Lower lobe of right lung (tissue), 2 donors: ENCODE measurements around the gene GBGT1. TPM values are rescaled to one million over a fixed set of nuclear protein-coding genes. Genes with fewer than 3 reads are reported as not detected.

ENCODE experiments used
- ATAC-seq, 2 donors: fragments of 200-7000 bp; cut with Tn5 transposase; one replicate each; pipeline ENCODE4 v1.9.1; 2020 to 2022; ENCODE audit warnings: mild to moderate bottlenecking in 2 of 2, moderate library complexity in 2 of 2
- DNase-seq: peaks from one replicate; pipeline ENCODE4 v3.0.0-alpha.2; 2020
- H3K27ac ChIP-seq: fragments of 200-600 bp; one replicate; pipeline ENCODE4 v1.8.0; 2022
- H3K27me3 ChIP-seq: fragments of 200-600 bp; one replicate; pipeline ENCODE4 v1.8.0; 2022; ENCODE audit warnings: low read depth
- H3K36me3 ChIP-seq: fragments of 200-600 bp; one replicate; pipeline ENCODE4 v1.8.0; 2022; ENCODE audit warnings: mild to moderate bottlenecking
- H3K4me1 ChIP-seq: fragments of 200-600 bp; one replicate; pipeline ENCODE4 v1.8.0; 2022
- H3K4me3 ChIP-seq: fragments of 200-600 bp; one replicate; pipeline ENCODE4 v1.8.0; 2022; ENCODE audit warnings: mild to moderate bottlenecking
- H3K9me3 ChIP-seq: fragments of 200-600 bp; one replicate; pipeline ENCODE4 v1.8.0; 2022
- intact Hi-C: fragments of 100-400 bp; cut with DNase I; formaldehyde crosslinking; loops from one replicate; pipeline ENCODE4 v1.11.0; 2022
- total RNA-seq: library from RNA; stranded (reverse); fragmentation: NEBNext Ultra II Directional; extraction: Animal tissue kit (Norgen Biotek cat#: 25700); gene quantifications from one replicate; pipeline ENCODE4 v1.2.1, GENCODE V29; 2021
- TF ChIP-seq, protein P1 (sequence below): fragments of 200-600 bp; IDR thresholded peaks from one replicate; pipeline ENCODE4 v1.8.0; 2022; ENCODE audit warnings: antibody characterized with exemption, mild to moderate bottlenecking
- donor health status: DM: no; HTN: yes; CAD: no; lungs with severe emphysema.

The GBGT1 gene
- total RNA-seq, 1 donor from 2014 or later, result 38.5 TPM

DNA sequence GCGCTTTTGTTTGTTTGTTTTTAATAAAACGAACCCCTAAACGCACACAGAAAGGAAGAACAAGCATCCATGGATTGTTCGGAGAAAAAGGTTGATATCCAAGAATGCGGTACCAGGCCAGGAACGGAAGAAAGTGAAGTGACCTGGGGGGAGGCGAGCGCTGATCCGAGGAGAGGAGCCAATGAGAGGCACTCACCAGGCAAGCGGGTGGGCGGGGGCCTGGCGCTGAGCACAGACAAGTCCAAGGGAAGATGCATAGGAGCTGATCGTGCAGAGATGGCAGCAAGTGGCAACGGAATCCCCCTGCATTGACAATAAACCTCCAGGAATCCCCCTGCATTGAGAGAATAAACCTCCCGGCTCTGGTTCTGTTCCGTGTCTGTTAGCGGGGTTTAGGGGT is 36.9 kb upstream of the GBGT1 start:
- DNase-seq, result no peak
- H3K9me3 ChIP-seq, result no peaks in the 10 kb centered on the region
- intact Hi-C loops, result no loop called here
- H3K4me1 ChIP-seq, result no peaks in the 10 kb centered on the region
- H3K36me3 ChIP-seq, result no peaks in the 10 kb centered on the region
- H3K27me3 ChIP-seq, result peaks cover 14% of the 10 kb centered on the region
- H3K27ac ChIP-seq, result no peak overlapping the region
- TF ChIP-seq, protein P1, sequence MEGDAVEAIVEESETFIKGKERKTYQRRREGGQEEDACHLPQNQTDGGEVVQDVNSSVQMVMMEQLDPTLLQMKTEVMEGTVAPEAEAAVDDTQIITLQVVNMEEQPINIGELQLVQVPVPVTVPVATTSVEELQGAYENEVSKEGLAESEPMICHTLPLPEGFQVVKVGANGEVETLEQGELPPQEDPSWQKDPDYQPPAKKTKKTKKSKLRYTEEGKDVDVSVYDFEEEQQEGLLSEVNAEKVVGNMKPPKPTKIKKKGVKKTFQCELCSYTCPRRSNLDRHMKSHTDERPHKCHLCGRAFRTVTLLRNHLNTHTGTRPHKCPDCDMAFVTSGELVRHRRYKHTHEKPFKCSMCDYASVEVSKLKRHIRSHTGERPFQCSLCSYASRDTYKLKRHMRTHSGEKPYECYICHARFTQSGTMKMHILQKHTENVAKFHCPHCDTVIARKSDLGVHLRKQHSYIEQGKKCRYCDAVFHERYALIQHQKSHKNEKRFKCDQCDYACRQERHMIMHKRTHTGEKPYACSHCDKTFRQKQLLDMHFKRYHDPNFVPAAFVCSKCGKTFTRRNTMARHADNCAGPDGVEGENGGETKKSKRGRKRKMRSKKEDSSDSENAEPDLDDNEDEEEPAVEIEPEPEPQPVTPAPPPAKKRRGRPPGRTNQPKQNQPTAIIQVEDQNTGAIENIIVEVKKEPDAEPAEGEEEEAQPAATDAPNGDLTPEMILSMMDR, result no peak
- H3K4me3 ChIP-seq, result no peak overlapping the region
- no peak for ATAC-seq

DNA sequence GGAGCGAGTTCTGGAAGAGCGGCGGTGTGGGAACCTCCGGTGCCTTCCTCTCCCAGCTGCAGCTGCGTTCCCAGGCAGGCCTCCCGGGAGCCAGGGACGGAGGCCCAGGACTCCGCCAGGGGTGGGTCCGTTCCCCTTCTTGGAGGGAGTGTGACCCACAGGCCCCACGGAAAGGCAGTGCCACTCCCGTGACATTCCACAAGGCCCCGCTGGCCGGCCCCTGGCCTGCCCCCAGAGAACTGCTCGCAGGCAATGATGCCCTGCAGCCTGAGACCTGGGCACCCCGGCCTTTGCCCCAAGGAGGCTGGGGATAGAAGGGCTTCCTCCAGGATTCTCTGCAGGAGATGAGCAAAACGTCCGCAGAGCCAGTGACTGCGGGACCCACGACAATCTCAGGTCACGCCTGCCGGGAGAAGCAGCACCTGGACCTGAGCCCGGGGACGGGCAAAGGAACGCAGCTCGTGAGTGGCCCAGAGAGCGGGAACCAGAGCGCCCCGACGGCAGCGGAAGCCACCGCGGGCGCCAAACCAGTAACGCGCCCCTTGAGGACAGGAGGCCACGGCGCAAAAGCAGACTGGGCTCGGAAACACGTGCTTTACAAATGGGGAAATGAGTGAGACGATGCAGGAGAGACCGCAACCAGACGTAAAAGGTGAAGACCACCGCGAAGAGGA is 36.1 kb upstream of the GBGT1 start:
- peaks cover 14% of the 10 kb centered on the region for H3K27me3 ChIP-seq
- peak; percentile 51 to 62 for ATAC-seq
- peak overlapping the region; percentile 49 for H3K27ac ChIP-seq
- H3K36me3 ChIP-seq, result no peaks in the 10 kb centered on the region
- peaks cover 4% of the 10 kb centered on the region for H3K9me3 ChIP-seq
- peak overlapping the region; percentile 54 for H3K4me3 ChIP-seq
- TF ChIP-seq, protein P1, result peak; percentile 38
- intact Hi-C loops, result no loop called here
- no peaks in the 10 kb centered on the region for H3K4me1 ChIP-seq
- DNase-seq, result peak; percentile 59

DNA sequence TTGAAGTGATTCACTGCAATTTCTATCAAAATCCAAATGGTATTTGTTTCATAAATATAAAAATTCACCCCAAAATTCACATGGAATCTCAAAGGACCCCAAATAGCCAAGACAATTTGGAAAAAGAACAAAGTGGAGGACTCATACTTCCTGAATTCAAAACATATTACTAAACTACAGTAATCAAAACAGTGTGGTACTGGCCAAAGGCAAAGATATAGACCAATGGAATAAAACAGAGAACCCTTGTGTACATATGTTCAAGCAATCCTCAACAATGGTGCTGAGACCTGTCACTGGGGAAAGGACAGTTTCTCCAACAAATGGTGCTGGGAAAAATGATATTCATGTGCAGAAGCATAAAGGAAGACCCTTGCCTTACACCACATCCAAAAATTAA is 31.3 kb upstream of the GBGT1 start:
- ATAC-seq (no peak), DNase-seq (no peak)
- Histone ChIP-seq H3K27ac (no peak overlapping the region), H3K4me1 (no peaks in the 10 kb centered on the region), H3K27me3 (peaks cover 6% of the 10 kb centered on the region), H3K4me3 (no peak overlapping the region), H3K36me3 (no peaks in the 10 kb centered on the region), H3K9me3 (peaks cover 4% of the 10 kb centered on the region)
- intact Hi-C loops, result no loop called here
- TF ChIP-seq, protein P1, result no peak

DNA sequence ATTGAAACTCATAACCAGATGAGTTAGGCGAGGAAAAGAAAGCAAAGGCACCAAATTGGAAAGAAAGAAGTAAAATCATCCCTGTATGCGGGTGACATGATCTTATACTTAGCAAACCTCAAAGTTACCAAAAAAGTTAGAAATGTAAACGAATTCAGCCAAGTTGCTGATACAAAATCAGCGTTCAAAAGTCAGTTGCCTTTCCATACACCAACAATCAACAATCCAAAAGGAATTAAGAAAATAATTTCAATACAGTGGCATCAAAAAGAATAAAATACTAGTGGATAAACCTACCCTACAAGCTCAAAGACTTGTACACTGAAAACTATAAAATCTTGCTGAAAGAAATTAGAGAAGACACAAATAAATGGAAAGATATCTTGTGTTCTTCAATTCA is 30.9 kb upstream of the GBGT1 start:
- peaks cover 2% of the 10 kb centered on the region for H3K27me3 ChIP-seq
- intact Hi-C loops, result no loop called here
- peaks cover 4% of the 10 kb centered on the region for H3K9me3 ChIP-seq

DNA sequence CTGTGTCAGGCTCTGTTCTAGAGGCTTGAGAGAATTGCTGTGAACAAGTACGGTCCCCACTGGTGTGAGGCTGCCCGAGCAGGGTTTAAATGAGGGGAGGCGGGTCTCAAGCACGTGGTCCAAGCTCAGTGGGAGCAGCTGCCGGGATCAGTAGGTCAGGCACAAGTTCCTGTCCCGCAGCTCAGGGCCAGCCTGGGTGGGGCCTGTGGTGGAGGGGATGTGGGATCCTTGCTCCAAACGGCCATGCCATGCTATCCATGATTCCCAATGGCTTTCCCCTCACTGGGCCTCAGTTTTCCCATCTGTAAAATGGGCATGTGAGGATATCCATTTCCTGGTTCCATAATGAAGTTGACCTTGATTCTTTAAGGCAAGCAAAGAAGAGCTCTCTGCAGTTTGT is 28.3 kb upstream of the GBGT1 start:
- H3K36me3 ChIP-seq, result no peaks in the 10 kb centered on the region
- peaks cover 5% of the 10 kb centered on the region for H3K27me3 ChIP-seq
- H3K4me3 ChIP-seq, result no peak overlapping the region
- H3K4me1 ChIP-seq, result no peaks in the 10 kb centered on the region
- H3K27ac ChIP-seq, result no peak overlapping the region
- intact Hi-C loops, result no loop called here
- ATAC-seq (no peak), DNase-seq (no peak)
- H3K9me3 ChIP-seq, result peaks cover 4% of the 10 kb centered on the region
- TF ChIP-seq, protein P1, result no peak

More for the DNA sequence above, 30.9 kb upstream of the GBGT1 start:
- no peak for DNase-seq
- Histone ChIP-seq H3K4me3 (no peak overlapping the region), H3K27ac (no peak overlapping the region), H3K36me3 (no peaks in the 10 kb centered on the region), H3K4me1 (no peaks in the 10 kb centered on the region)
- ATAC-seq, result no peak
- TF ChIP-seq, protein P1, result no peak
